ENCODE data around the gene SPAG6.

The SPAG6 gene

DNA sequence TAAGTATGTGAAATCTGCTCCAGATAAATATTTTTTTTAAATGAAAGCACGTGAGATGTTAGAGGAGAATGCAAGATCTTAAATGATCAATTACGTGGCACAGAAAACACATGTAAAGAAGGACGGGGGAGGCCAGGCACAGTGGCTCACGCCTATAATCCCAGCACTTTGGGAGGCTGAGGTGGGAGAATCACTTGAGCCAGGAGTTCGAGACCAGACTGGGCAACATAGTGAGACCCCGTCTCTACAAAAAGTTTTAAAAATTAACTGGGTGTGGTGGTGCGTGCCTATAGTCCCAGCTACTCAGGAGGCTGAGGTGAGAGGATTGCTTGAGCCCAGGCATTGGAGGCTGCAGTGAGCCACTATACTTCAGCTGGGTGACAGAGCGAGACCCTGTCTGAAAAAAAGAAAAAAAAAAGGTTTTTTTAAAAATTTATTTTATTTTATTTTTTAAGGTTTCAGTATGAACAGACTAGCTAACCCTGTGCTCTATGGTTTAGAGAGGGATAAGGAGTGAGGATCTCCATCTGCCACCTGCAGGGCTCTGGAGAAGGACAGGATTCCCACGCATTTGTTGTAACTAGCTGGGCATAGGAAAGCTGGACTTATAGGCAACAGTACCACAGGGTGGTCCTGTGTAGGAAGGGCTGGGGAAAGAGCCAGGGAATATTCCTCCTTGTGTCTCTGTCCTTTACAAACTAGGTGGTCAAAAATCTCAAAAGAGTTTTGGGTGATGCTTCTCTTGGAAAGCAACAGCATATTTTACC, 113.2 kb downstream of the SPAG6 start:
- in situ Hi-C loops (cut with MboI; ENCODE audit: low pct_unique_long_range_greater_than_20kb, low sequenced_read_pairs, unreplicated experiment) = no loop called here
- DNase-seq (ENCODE audit: low spot score) = no peak
- no peak for TF ChIP-seq CTCF (IDR thresholded peaks at IDR 0.05; ENCODE audit: extremely low read depth, insufficient read depth, missing control alignments)

DNA sequence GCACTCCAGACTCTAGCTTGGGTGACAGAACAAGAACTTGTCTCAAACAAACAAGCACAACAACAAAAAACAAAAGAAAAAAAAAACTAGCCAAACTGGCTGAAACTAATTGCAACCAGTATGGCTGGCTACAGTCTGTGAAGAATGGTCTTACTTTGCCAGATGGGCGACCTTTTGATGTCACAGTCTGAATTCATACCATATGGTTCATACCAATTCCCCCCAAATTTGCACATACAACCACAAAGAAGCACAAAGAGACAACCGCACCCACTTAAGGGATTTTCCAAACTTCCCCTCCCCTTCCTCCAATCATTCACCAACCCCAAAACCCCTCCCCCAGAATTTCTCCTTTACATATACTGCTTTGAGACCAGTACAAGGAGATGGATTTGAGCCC, 114.2 kb downstream of the SPAG6 start:
- no peak for DNase-seq (ENCODE audit: low spot score)
- in situ Hi-C loops (cut with MboI; ENCODE audit: low pct_unique_long_range_greater_than_20kb, low sequenced_read_pairs, unreplicated experiment) = no loop called here
- TF ChIP-seq CTCF (IDR thresholded peaks at IDR 0.05; ENCODE audit: extremely low read depth, insufficient read depth, missing control alignments) = no peak

GRCh38 chr10:22460101-22460500, 114.8 kb downstream of the SPAG6 start:
- no peak for TF ChIP-seq CTCF (IDR thresholded peaks at IDR 0.05; ENCODE audit: extremely low read depth, insufficient read depth, missing control alignments)
- in situ Hi-C loops (cut with MboI; ENCODE audit: low pct_unique_long_range_greater_than_20kb, low sequenced_read_pairs, unreplicated experiment) = no loop called here
- DNase-seq (ENCODE audit: low spot score) = no peak

- in situ Hi-C loops (cut with MboI; ENCODE audit: low pct_unique_long_range_greater_than_20kb, low sequenced_read_pairs, unreplicated experiment) = no loop called here
- no peak for DNase-seq (ENCODE audit: low spot score)
- no peak for TF ChIP-seq CTCF (IDR thresholded peaks at IDR 0.05; ENCODE audit: extremely low read depth, insufficient read depth, missing control alignments)
Observed at GRCh38 chr10:22460531-22461403, 115.5 kb downstream of the SPAG6 start.

GRCh38 chr10:22461891-22462290, 116.6 kb downstream of the SPAG6 start:
- in situ Hi-C loops (cut with MboI; ENCODE audit: low pct_unique_long_range_greater_than_20kb, low sequenced_read_pairs, unreplicated experiment) = no loop called here
- DNase-seq (ENCODE audit: low spot score) = no peak
- no peak for TF ChIP-seq CTCF (IDR thresholded peaks at IDR 0.05; ENCODE audit: extremely low read depth, insufficient read depth, missing control alignments)

GRCh38 chr10:22463255-22463654, 118.0 kb downstream of the SPAG6 start:
- TF ChIP-seq CTCF (IDR thresholded peaks at IDR 0.05; ENCODE audit: extremely low read depth, insufficient read depth, missing control alignments) = no peak
- no peak for DNase-seq (ENCODE audit: low spot score)
- in situ Hi-C loops (cut with MboI; ENCODE audit: low pct_unique_long_range_greater_than_20kb, low sequenced_read_pairs, unreplicated experiment) = no loop called here

Measured in GM13977 (cell line).